ENCODE data around the gene COG8. TPM values are rescaled to one million over a fixed set of nuclear protein-coding genes. Genes with fewer than 3 reads are reported as not detected.

Gene COG8
- polyA plus RNA-seq, 1 donor (not counting 4 experiments of a cell fraction or from before 2014, with no cell fraction given) = 16.0 TPM

- FAIRE-seq (no peak), DNase-seq (ENCODE audit: low read depth, low spot score) (no peak)
- no peak overlapping the region for H2AFZ ChIP-seq (ENCODE audit: control insufficient read depth, low read length)
- H3K79me2 ChIP-seq (ENCODE audit: control insufficient read depth, insufficient read depth, low read length) = peaks cover 8% of the 10 kb centered on the region
- H3K4me3 ChIP-seq (ENCODE audit: control insufficient read depth in 2 of 3, extremely low read depth in 1 of 3, insufficient read depth in 2 of 3, low read depth in 1 of 3, low read length in 3 of 3) = no peak overlapping the region
- H3K4me2 ChIP-seq (ENCODE audit: control insufficient read depth, extremely low read depth, insufficient read depth, low read depth, low read length) = no peak overlapping the region
- no peak overlapping the region for H3K27ac ChIP-seq (ENCODE audit: control insufficient read depth, insufficient read depth, low read length)
- dilution Hi-C loops (cut with MboI; ENCODE audit: extremely low pct_ligation_motif_present, low sequenced_read_pairs) = no loop called here
- no peaks in the 10 kb centered on the region for H3K9me3 ChIP-seq (ENCODE audit: control insufficient read depth, low read depth, low read length)
- peaks cover 3% of the 10 kb centered on the region for H3K4me1 ChIP-seq (ENCODE audit: control insufficient read depth, extremely low read depth, insufficient read depth, low read length)
- H3K27me3 ChIP-seq (ENCODE audit: control insufficient read depth, extremely low read depth, insufficient read depth, low read length) = no peaks in the 10 kb centered on the region
- peaks cover 2% of the 10 kb centered on the region for H3K9me1 ChIP-seq (ENCODE audit: control insufficient read depth, extremely low read depth, insufficient read depth, low read length)
- no peak overlapping the region for H3K9ac ChIP-seq (ENCODE audit: control insufficient read depth, extremely low read depth, insufficient read depth, low read length)
- TF ChIP-seq CTCF (optimal IDR thresholded peaks at IDR 0.05 in 1 of 3, IDR thresholded peaks at IDR 0.05 in 1 of 3, conservative IDR thresholded peaks at IDR 0.05 in 1 of 3; ENCODE audit: extremely low read depth in 1 of 3, insufficient read depth in 2 of 3, low read length in 3 of 3) (no peak), EZH2 (IDR thresholded peaks at IDR 0.05; ENCODE audit: low read length) (no peak)
- H4K20me1 ChIP-seq (ENCODE audit: control insufficient read depth, extremely low read depth, insufficient read depth, low read length) = no peaks in the 10 kb centered on the region
- H3K36me3 ChIP-seq (ENCODE audit: control insufficient read depth in 2 of 2, extremely low read depth in 1 of 2, insufficient read depth in 2 of 2, low read length in 2 of 2) = peaks cover 7 to 19% of the 10 kb centered on the region in 2 experiments
Measured at GRCh38 chr16:69346683-69347082, 7.3 kb upstream of the COG8 start.

GRCh38 chr16:69345923-69346322 lies 6.6 kb upstream of the COG8 start:
- H3K9me1 ChIP-seq (ENCODE audit: control insufficient read depth, extremely low read depth, insufficient read depth, low read length) = peaks cover 2% of the 10 kb centered on the region
- H3K27me3 ChIP-seq (ENCODE audit: control insufficient read depth, extremely low read depth, insufficient read depth, low read length) = no peaks in the 10 kb centered on the region
- TF ChIP-seq EZH2 (IDR thresholded peaks at IDR 0.05; ENCODE audit: low read length) (no peak), CTCF (optimal IDR thresholded peaks at IDR 0.05 in 1 of 3, IDR thresholded peaks at IDR 0.05 in 1 of 3, conservative IDR thresholded peaks at IDR 0.05 in 1 of 3; ENCODE audit: extremely low read depth in 1 of 3, insufficient read depth in 2 of 3, low read length in 3 of 3) (no peak)
- H3K27ac ChIP-seq (ENCODE audit: control insufficient read depth, insufficient read depth, low read length) = no peak overlapping the region
- no peak for DNase-seq (ENCODE audit: low read depth, low spot score)
- no peak overlapping the region for H3K9ac ChIP-seq (ENCODE audit: control insufficient read depth, extremely low read depth, insufficient read depth, low read length)
- H3K4me2 ChIP-seq (ENCODE audit: control insufficient read depth, extremely low read depth, insufficient read depth, low read depth, low read length) = no peak overlapping the region
- no peaks in the 10 kb centered on the region for H4K20me1 ChIP-seq (ENCODE audit: control insufficient read depth, extremely low read depth, insufficient read depth, low read length)
- no peak overlapping the region for H2AFZ ChIP-seq (ENCODE audit: control insufficient read depth, low read length)
- H3K9me3 ChIP-seq (ENCODE audit: control insufficient read depth, low read depth, low read length) = no peaks in the 10 kb centered on the region
- H3K4me1 ChIP-seq (ENCODE audit: control insufficient read depth, extremely low read depth, insufficient read depth, low read length) = peaks cover 11% of the 10 kb centered on the region
- H3K4me3 ChIP-seq (ENCODE audit: control insufficient read depth in 2 of 3, extremely low read depth in 1 of 3, insufficient read depth in 2 of 3, low read depth in 1 of 3, low read length in 3 of 3) = no peak overlapping the region
- peaks cover 12 to 23% of the 10 kb centered on the region in 2 experiments for H3K36me3 ChIP-seq (ENCODE audit: control insufficient read depth in 2 of 2, extremely low read depth in 1 of 2, insufficient read depth in 2 of 2, low read length in 2 of 2)
- dilution Hi-C loops (cut with MboI; ENCODE audit: extremely low pct_ligation_motif_present, low sequenced_read_pairs) = no loop called here
- peaks cover 16% of the 10 kb centered on the region for H3K79me2 ChIP-seq (ENCODE audit: control insufficient read depth, insufficient read depth, low read length)
- FAIRE-seq = no peak
